CD4-positive, alpha-beta T cell treated with Interleukin-6 for 4 hours (primary cell): ENCODE results near the gene SLC31A1.
"Not testable (repeated sequence)": the region's sequence is repeated elsewhere in the genome, so short reads cannot be mapped to it uniquely, and the experiment has no call there.

Source experiments
- DNase-seq: peaks from one replicate; pipeline ENCODE4 v3.0.0-alpha.2; 2020; ENCODE audit warnings: mixed read lengths

Gene SLC31A1

DNA sequence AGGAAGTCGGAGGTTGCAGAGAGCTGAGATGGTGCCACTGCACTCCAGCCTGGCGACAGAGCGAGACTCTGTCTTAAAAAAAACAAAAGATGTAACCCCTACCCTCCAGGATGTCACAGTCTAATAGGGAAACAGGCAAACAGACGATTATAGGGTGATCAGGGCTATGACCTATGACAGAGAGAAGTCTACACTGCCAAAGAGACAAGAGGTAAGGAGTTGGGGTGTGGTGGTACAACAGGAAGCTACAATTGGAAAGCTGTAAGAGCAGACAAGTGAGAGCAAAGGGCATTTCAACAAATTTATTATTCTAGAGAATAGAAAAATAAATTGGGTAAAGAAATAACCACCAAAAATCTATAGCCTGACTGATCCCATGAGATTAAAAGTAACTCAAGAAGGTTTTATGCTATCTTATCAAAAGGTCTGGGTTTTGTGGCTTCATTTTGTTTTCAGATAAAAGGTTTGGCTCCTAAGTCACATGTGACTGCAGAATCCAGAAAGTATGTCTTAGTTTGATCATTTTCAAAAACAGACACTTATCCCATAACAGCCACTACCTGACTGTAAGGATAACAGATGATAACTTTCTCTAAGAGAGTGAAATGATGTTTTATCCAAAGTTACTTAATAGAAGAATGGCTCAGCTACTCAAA lies 46.7 kb downstream of the SLC31A1 start:
- no peak for DNase-seq

GRCh38 chr9:113269355-113269754 lies 48.0 kb downstream of the SLC31A1 start:
- no peak for DNase-seq

DNA sequence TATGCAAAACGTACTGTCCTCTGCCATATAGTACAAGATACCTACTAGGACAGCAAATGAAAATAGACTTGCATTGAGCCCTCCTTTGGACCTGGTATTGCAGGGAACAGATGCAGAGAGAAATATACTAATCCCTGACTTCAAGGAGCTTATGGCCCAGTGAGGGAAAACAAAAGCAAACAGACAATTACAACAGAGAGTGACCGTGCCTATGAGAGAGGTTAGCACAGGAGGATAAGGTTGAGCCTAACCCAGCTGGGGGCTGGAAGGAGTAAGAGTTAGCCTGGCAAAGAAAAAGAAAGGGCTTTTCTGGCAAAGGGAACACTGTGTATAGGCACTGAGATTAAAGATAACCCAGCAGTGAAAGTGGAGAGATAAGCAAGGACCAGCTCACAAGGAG lies 48.5 kb downstream of the SLC31A1 start:
- no peak for DNase-seq

DNA sequence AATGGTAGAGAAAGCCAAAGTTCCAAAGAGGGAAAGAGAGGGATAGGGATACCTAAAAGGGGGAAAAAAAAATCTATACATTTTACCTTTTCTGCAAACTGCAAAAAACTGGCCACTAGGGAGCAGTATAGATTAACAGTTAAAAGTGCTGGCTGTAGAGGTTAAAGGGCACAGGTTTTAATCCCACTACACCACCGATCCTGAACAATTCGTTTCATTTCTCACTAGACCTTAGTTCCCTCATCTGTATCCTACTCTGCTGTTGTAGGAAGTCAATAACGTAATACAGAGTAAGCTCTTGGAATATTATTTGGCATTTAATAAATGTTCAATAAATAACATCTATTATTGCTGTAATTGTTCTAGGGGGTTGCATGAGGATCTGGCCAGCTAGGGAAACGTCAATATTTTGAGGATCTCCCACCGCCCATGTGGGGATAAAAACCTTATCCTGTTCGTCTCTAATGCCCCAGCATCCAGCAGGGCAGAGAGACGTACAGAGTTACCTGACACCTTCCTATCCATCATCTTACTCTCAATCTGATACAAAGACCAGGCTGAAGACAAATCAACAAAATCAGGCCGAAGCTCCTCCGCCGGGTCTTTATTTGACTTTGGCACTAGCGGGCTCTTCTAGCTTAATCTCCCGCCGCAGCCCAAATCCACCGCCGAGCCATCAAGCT lies 53.3 kb downstream of the SLC31A1 start:
- DNase-seq: peak; percentile 35

- DNase-seq: peak; percentile 96
Measured at GRCh38 chr9:113275157-113276131, 54.1 kb downstream of the SLC31A1 start, which contains the start of the genes CDC26 and PRPF4. Gene CDC26 (minus strand): TSS chr9:113275572. CDS start chr9:113272507, 3,065 bp downstream. Gene PRPF4 (plus strand): TSS chr9:113275658. CDS start chr9:113275744, 86 bp downstream.

GRCh38 chr9:113278840-113279239 lies 57.5 kb downstream of the SLC31A1 start:
- DNase-seq: no peak

DNA sequence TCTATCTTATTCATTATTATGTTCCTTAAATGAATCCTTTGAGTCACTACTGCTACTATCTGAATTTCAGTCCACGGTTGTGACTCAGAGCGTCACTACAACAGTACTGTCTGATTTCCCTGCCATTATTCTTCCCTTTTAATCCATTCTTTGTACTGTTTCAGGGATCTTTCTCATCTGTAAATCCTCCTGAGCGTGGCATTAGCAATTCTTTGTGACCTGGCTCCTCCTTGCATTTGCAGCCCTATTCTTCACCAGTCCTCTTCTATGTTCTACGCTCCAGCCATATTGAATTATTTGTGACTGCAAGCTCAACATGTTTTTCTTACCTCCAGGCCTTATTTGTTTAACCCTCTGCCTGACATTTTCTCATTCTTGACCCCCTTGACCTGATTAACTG lies 60.0 kb downstream of the SLC31A1 start:
- no peak for DNase-seq

GRCh38 chr9:113289091-113289490 lies 67.7 kb downstream of the SLC31A1 start:
- DNase-seq: no peak

GRCh38 chr9:113290052-113290607 lies 68.8 kb downstream of the SLC31A1 start:
- DNase-seq: no peak

DNA sequence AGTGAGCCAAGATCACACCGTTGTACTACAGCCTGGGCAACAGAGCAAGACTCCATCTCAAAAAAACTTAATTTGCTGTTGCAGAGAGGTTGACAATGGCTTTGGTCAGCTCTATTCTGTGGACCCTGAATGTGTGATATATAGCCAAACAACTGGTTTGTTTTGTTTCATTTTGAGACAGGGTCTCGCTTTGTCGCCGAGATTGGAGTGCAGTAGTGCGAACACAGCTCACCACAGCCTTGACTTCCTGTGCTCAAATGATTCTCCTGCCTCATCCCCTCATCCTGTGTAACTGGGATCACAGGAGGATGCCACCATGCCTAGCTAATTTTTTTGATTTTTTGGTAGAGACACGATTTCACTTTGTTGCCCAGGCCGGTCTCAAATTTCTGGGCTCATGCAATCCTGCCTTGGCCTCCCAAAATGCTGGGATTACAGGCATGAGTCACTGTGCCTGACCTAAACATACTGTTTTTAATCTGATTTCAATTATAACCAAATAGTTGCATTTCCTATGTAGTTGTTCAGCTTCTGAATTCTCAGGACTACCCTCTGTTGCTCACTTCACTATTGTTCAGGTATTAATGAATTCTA lies 72.0 kb downstream of the SLC31A1 start:
- no peak for DNase-seq

- not testable (repeated sequence) for DNase-seq
Measured at GRCh38 chr9:113296247-113296646, 74.9 kb downstream of the SLC31A1 start.

DNA sequence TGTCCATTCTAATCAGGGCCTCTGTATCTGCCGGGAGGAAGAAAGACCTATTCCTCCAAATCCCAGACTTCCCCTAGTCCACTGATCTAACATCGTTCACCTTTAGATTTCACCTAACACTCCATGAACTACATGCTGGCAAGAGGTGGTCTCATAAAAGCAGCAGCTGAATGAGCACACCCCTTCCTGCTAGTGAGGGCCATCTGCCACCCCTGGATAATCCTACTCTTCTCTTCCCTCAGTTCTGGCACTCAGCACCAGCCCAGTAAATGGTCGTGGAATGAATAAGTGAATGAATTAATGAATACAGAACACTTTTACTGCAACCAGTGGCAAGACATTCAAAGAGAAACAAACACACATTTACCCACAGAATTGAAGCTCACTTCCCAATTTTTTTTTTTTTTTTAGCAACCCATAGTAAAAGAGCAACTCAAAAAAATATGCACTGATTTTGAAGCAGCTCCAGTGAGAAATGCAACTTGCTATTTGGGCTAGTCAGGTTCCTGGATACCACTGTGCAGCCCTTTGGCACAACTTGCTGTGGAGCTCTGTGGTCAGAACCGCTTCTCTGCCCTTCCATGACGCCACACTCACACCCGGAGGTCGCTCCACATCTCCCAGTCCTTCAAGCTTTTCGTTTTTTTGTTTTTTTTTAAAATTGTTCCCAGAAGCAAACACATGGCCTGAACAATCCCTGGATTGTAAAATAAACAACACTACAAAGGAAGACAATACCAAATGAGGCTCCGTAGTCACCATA lies 75.6 kb downstream of the SLC31A1 start:
- DNase-seq: no peak

DNA sequence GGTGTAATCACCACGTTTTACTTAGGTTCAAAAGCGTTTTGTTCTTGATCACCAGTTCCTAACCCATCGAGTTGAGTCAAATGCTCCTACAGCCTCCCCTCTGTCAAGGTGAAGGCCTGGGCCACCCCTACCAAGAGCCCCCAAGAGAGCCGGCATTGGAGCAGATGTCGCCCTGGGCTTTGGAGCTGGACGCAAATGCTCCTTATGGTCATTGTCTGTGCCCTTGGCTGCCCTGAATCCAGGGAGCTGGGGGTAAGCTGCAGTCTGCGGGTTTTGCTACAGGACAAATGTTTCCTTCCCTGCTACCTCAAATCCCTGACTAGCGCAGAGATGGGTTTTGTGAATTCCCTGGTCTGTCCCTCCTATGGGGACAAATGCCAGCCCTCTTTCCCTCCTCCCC lies 77.0 kb downstream of the SLC31A1 start:
- DNase-seq: no peak

- DNase-seq: no peak
Measured at GRCh38 chr9:113298924-113299770, 77.8 kb downstream of the SLC31A1 start.

GRCh38 chr9:113299800-113300292 lies 78.5 kb downstream of the SLC31A1 start:
- DNase-seq: no peak

DNA sequence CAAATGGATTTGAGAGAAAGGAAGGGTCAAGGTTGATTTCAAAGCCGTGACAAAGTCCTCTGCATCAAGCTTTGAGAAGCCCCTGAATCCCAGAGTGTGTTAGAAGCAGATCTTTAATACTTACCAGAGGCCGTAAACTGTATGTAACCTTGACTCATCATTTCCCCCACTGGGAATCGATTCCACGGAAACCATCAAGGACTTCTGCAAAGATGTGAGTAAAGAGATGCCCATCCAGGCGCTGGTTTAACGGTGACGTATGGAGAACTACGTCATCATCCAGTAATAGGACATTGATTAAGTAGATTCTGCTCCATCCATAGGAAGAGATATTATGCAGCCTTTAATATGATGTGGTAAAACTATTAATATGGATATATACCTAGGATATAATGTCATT lies 80.2 kb downstream of the SLC31A1 start:
- no peak for DNase-seq

GRCh38 chr9:113302792-113303418 lies 81.6 kb downstream of the SLC31A1 start, which contains the start of gene RNF183:
Gene RNF183 (minus strand): TSS chr9:113303376. CDS start chr9:113298184, 5,192 bp downstream.
- no peak for DNase-seq

- no peak for DNase-seq
Measured at GRCh38 chr9:113306566-113306965, 85.2 kb downstream of the SLC31A1 start.

DNA sequence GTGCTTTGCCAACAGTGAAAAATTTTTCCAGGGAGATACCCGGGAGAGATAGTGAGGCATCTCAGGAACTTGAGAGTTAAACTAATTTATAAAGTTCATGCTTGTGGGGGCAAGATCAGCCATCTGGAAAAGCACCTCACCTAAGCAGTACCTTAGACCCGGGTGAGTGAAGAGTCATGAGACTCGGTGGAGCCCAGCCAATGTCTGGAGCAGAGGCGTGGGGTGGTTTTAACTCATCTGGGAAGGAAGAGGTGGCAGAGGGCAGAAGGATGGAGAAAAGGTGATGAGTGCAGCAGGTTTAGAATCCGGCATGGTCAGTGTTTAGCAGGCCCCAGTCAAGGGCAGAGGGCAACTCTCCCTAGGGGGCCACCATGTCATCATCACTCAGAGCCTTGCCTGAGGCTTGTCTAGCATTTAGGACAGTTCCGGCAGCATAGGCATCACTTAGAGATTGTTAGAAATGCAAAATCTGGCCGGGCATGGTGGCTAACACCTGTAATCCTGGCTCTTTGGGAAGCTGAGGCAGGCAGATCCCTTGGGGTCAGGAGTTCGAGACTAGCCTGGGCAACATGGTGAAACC lies 86.1 kb downstream of the SLC31A1 start:
- DNase-seq: no peak
